Neural progenitor cell (in vitro differentiated cells): Measurements from ENCODE around the gene SYNGR3.
"Not testable (repeated sequence)": the region's sequence is repeated elsewhere in the genome, so short reads cannot be mapped to it uniquely, and the experiment has no call there.

Experiments
- EZH2 ChIP-seq: fragments of 200-600 bp; sonication (generic); IDR thresholded peaks from 2 replicates; pipeline ENCODE4 v1.6.1; 2017; ENCODE audit warnings: antibody characterized with exemption, mild to moderate bottlenecking, moderate library complexity
- EZH2phosphoT487 ChIP-seq: fragments of 200-600 bp; sonication (generic); IDR thresholded peaks from 2 replicates; pipeline ENCODE4 v1.6.1; 2017; ENCODE audit warnings: antibody characterized with exemption
- TF ChIP-seq, protein P1 (sequence below): fragments of 200-600 bp; sonication (generic); IDR thresholded peaks from 2 replicates; pipeline ENCODE4 v1.5.1; 2017; ENCODE audit warnings: antibody characterized with exemption, mild to moderate bottlenecking

DNA sequence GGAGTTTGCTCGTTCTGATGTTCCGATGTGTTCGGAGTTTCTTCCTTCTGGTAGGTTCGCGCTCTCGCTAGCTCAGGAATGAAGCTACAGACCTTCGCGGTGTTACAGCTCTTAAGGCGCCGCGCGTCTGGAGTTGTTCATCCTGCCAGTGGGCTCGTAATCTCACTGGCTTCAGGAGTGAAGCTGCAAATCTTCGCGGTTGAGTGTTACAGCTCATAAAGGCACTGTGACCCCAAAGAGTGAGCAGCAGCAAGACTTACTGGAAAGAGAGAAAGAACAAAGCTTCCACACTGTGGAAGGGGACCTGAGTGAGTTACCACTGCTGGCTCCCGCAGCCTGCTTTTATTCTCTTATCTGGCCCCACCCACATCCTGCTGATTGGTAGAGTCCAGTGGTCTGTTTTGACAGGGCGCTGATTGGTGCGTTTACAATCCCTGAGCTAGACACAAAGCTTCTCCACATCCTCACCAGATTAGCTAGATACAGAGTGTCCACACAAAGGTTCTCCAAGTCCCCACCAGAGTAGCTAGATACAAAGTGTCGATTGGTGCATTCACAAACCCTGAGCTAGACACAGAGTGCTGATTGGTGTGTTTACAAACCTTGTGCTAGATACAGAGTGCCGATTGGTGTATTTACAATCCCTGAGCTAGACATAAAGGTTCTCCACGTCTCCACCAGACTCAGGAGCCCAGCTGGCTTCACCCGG lies 32.2 kb upstream of the SYNGR3 start:
- TF ChIP-seq, protein P1, sequence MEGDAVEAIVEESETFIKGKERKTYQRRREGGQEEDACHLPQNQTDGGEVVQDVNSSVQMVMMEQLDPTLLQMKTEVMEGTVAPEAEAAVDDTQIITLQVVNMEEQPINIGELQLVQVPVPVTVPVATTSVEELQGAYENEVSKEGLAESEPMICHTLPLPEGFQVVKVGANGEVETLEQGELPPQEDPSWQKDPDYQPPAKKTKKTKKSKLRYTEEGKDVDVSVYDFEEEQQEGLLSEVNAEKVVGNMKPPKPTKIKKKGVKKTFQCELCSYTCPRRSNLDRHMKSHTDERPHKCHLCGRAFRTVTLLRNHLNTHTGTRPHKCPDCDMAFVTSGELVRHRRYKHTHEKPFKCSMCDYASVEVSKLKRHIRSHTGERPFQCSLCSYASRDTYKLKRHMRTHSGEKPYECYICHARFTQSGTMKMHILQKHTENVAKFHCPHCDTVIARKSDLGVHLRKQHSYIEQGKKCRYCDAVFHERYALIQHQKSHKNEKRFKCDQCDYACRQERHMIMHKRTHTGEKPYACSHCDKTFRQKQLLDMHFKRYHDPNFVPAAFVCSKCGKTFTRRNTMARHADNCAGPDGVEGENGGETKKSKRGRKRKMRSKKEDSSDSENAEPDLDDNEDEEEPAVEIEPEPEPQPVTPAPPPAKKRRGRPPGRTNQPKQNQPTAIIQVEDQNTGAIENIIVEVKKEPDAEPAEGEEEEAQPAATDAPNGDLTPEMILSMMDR: not testable (repeated sequence)
- TF ChIP-seq EZH2, EZH2phosphoT487: not testable (repeated sequence)
